ENCODE results near the gene TSSC4.

GRCh38 chr11:2409126-2409525 lies 8.6 kb downstream of the TSSC4 start:
- TF ChIP-seq CTCF (IDR thresholded peaks at IDR 0.05; ENCODE audit: insufficient read depth, low read length) (no peak), POLR2AphosphoS5 (IDR thresholded peaks at IDR 0.05; ENCODE audit: low read depth) (no peak)
- TF ChIP-seq, protein P1, sequence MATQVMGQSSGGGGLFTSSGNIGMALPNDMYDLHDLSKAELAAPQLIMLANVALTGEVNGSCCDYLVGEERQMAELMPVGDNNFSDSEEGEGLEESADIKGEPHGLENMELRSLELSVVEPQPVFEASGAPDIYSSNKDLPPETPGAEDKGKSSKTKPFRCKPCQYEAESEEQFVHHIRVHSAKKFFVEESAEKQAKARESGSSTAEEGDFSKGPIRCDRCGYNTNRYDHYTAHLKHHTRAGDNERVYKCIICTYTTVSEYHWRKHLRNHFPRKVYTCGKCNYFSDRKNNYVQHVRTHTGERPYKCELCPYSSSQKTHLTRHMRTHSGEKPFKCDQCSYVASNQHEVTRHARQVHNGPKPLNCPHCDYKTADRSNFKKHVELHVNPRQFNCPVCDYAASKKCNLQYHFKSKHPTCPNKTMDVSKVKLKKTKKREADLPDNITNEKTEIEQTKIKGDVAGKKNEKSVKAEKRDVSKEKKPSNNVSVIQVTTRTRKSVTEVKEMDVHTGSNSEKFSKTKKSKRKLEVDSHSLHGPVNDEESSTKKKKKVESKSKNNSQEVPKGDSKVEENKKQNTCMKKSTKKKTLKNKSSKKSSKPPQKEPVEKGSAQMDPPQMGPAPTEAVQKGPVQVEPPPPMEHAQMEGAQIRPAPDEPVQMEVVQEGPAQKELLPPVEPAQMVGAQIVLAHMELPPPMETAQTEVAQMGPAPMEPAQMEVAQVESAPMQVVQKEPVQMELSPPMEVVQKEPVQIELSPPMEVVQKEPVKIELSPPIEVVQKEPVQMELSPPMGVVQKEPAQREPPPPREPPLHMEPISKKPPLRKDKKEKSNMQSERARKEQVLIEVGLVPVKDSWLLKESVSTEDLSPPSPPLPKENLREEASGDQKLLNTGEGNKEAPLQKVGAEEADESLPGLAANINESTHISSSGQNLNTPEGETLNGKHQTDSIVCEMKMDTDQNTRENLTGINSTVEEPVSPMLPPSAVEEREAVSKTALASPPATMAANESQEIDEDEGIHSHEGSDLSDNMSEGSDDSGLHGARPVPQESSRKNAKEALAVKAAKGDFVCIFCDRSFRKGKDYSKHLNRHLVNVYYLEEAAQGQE (IDR thresholded peaks at IDR 0.05; ENCODE audit: insufficient replicate concordance, low read depth) = no peak

All from HL-60 (cell line).